ENCODE measurements around the gene MGLL.

The MGLL gene

GRCh38 chr3:127702151-127702578, 120.2 kb downstream of the MGLL start:
- H3K9ac ChIP-seq (ENCODE audit: low read length): no peak overlapping the region
- no peak overlapping the region for H2AFZ ChIP-seq (ENCODE audit: low read length)

GRCh38 chr3:127701280-127701911, 120.9 kb downstream of the MGLL start:
- H3K79me2 ChIP-seq (ENCODE audit: low read length): no peaks in the 10 kb centered on the region
- H3K27ac ChIP-seq (ENCODE audit: low read length): no peak overlapping the region
- H3K9ac ChIP-seq (ENCODE audit: low read length): no peak overlapping the region
- H4K20me1 ChIP-seq (ENCODE audit: insufficient read depth, low read length): no peaks in the 10 kb centered on the region
- H3K4me2 ChIP-seq (ENCODE audit: low read depth, low read length): no peak overlapping the region
- H3K27me3 ChIP-seq (replicated peaks; ENCODE audit: insufficient read depth, low read length): no peaks in the 10 kb centered on the region
- no peak overlapping the region for H2AFZ ChIP-seq (ENCODE audit: low read length)
- no peaks in the 10 kb centered on the region for H3K4me1 ChIP-seq (ENCODE audit: low read length)
- TF ChIP-seq EZH2phosphoT487 (IDR thresholded peaks at IDR 0.05; ENCODE audit: low read length): no peak
- no peaks in the 10 kb centered on the region for H3F3A ChIP-seq (ENCODE audit: insufficient read depth, low read length)
- DNase-seq: no peak
- H3K9me3 ChIP-seq (replicated peaks; ENCODE audit: insufficient read depth, low read length): no peaks in the 10 kb centered on the region
- H3K9me2 ChIP-seq (replicated peaks; ENCODE audit: insufficient read depth, low read length): no peaks in the 10 kb centered on the region
- H3K4me3 ChIP-seq (ENCODE audit: low read length): no peak overlapping the region
- H3K36me3 ChIP-seq (replicated peaks; ENCODE audit: insufficient read depth, low read length): no peaks in the 10 kb centered on the region

More at GRCh38 chr3:127702151-127702578, 120.2 kb downstream of the MGLL start:
- no peaks in the 10 kb centered on the region for H3K27me3 ChIP-seq (replicated peaks; ENCODE audit: insufficient read depth, low read length)
- H3K9me2 ChIP-seq (replicated peaks; ENCODE audit: insufficient read depth, low read length): no peaks in the 10 kb centered on the region
- no peak overlapping the region for H3K4me2 ChIP-seq (ENCODE audit: low read depth, low read length)
- no peak overlapping the region for H3K27ac ChIP-seq (ENCODE audit: low read length)
- H3F3A ChIP-seq (ENCODE audit: insufficient read depth, low read length): no peaks in the 10 kb centered on the region
- TF ChIP-seq EZH2phosphoT487 (IDR thresholded peaks at IDR 0.05; ENCODE audit: low read length): no peak
- TF ChIP-seq EZH2 (optimal IDR thresholded peaks at IDR 0.05; ENCODE audit: low read depth, low read length): no peak
- TF ChIP-seq CTCF (IDR thresholded peaks at IDR 0.05; ENCODE audit: low read length): no peak
- no peaks in the 10 kb centered on the region for H3K4me1 ChIP-seq (ENCODE audit: low read length)
- DNase-seq: no peak
- H4K20me1 ChIP-seq (ENCODE audit: insufficient read depth, low read length): no peaks in the 10 kb centered on the region
- H3K9me3 ChIP-seq (replicated peaks; ENCODE audit: insufficient read depth, low read length): no peaks in the 10 kb centered on the region
- H3K36me3 ChIP-seq (replicated peaks; ENCODE audit: insufficient read depth, low read length): no peaks in the 10 kb centered on the region
- no peaks in the 10 kb centered on the region for H3K79me2 ChIP-seq (ENCODE audit: low read length)
- H3K4me3 ChIP-seq (ENCODE audit: low read length): no peak overlapping the region

GRCh38 chr3:127700406-127700805, 121.9 kb downstream of the MGLL start:
- H3K9ac ChIP-seq (ENCODE audit: low read length): no peak overlapping the region
- no peak for DNase-seq
- no peaks in the 10 kb centered on the region for H3K79me2 ChIP-seq (ENCODE audit: low read length)
- no peak overlapping the region for H3K4me2 ChIP-seq (ENCODE audit: low read depth, low read length)
- H3K4me1 ChIP-seq (ENCODE audit: low read length): no peaks in the 10 kb centered on the region
- H4K20me1 ChIP-seq (ENCODE audit: insufficient read depth, low read length): no peaks in the 10 kb centered on the region
- no peaks in the 10 kb centered on the region for H3K9me3 ChIP-seq (replicated peaks; ENCODE audit: insufficient read depth, low read length)
- H2AFZ ChIP-seq (ENCODE audit: low read length): no peak overlapping the region
- H3K27ac ChIP-seq (ENCODE audit: low read length): no peak overlapping the region
- H3K9me2 ChIP-seq (replicated peaks; ENCODE audit: insufficient read depth, low read length): no peaks in the 10 kb centered on the region
- H3K4me3 ChIP-seq (ENCODE audit: low read length): no peak overlapping the region
- H3K36me3 ChIP-seq (replicated peaks; ENCODE audit: insufficient read depth, low read length): no peaks in the 10 kb centered on the region
- no peaks in the 10 kb centered on the region for H3F3A ChIP-seq (ENCODE audit: insufficient read depth, low read length)
- no peaks in the 10 kb centered on the region for H3K27me3 ChIP-seq (replicated peaks; ENCODE audit: insufficient read depth, low read length)
- TF ChIP-seq EZH2phosphoT487 (IDR thresholded peaks at IDR 0.05; ENCODE audit: low read length) (no peak), EZH2 (optimal IDR thresholded peaks at IDR 0.05; ENCODE audit: low read depth, low read length) (no peak), CTCF (IDR thresholded peaks at IDR 0.05; ENCODE audit: low read length) (no peak)

All from MM.1S (cell line).